ENCODE measurements around the gene ZMYM4.
"Not testable (repeated sequence)": the region's sequence is repeated elsewhere in the genome, so short reads cannot be mapped to it uniquely, and the experiment has no call there.

ZMYM4 gene

DNA sequence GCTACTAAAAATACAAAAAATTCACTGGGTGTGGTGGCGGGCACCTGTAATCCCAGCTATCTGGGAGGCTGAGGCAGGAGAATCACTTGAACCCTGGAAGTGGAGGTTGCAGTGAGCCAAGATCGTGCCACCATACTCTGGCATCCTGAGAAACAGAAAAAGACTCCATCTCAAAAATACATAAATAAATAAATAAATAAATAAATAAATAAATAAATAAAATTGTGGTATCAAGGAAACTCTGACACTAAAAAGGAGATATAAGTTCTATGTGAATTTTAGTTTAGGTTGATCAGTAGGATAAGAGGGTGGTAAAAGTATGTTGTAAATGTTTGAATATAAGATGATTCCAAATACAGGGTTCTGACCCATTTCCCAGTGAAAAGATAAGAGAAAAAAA, 63.1 kb downstream of the ZMYM4 start:
- DNase-seq: not testable (repeated sequence)

DNA sequence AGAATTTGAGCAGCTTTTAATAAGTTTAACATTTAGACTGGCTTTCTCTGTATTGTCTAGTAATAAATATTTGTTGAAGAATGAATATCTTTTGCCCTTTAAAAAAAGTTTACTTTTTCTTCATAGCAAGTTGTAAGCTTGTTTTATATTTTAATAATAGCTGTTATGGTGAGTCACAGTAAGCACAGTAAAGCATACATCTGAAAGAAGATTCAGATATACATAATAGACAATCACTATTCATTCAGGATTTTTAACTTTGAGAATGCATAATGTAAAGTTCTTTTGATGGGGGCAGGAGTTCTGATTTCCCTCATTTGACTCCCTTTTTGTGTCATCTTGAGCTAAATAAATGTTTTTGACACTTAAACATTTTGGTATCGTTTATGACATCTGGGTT, 66.0 kb downstream of the ZMYM4 start:
- DNase-seq: no peak

DNA sequence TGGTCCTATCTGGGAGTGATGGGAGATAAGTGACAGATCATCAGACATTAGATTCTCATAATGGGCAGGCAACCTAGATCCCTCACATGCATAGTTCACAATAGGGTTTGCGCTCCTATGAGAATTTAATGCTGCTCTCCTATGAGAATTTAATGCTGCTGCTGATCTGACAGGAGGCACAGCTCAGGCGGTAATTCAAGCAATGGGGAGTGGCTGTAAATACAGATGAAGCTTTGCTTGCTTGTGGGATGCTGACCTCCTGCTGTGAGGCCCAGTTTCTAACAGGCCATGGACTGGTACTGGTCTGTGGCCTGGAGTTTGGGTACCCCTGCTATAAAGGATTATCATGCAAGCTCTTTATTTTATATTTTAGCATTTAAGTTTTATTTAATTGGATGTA, 72.0 kb downstream of the ZMYM4 start:
- DNase-seq: no peak

DNA sequence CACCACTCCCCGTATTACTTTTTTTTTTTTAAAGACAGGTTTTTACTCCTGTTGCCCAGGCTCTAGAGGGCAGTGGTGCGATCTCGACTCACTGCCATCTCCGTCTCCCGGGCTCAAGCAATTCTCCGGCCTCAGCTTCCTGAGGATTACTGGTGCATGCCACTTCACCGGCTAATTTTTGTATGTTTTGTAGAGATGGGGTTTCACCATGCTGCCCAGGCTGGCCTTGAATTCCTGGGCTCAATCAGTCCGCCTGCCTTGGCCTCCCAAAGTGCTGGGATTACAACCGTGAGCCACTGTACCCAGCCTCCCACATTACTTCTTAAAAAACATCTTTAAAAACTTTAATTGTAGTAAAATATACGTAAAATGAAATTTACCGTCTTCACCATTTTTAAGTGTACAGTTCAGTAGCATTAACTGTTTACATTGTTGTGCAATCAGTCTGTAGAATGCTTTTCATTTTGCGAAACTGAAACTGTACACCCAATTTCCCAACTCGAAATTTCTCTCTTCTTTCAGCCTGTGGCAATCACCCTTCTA, 77.0 kb downstream of the ZMYM4 start:
- DNase-seq: no peak

DNA sequence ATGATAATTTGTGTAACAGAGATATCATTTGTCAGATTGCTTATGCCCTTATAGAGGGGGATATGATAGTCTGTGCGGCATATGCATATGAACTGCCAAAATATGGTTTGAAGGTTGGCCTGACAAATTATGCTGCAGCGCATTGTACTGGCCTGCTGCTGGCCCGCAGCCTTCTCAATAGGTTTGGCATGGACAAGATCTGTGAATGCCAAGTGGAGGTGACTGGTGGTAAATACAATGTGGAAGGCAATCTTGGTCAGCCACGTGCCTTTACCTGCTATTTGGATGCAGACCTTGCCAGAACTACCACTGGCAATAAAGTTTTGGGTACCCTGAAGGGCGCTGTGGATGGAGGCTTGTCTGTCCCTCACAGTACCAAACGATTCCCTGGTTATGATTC, 82.4 kb downstream of the ZMYM4 start:
- no peak for DNase-seq

DNA sequence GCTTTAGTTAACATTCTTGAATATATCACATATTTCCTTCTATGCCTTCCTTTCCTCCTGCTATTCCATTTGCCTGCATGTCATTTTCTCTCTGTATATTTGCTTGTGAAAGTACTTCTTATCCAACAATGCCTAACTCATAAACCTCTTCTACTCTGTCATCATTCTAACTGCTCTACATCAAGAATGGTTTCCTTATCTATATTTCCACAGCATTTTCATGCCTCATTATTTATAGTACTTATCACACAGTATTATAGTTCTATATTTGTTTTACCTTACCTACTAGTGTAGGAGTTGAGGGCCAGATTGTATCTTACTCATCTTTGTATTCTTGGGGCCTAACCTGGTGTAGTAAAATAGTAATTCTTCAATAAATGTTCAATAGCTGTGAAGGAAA, 91.5 kb downstream of the ZMYM4 start:
- DNase-seq: no peak

DNA sequence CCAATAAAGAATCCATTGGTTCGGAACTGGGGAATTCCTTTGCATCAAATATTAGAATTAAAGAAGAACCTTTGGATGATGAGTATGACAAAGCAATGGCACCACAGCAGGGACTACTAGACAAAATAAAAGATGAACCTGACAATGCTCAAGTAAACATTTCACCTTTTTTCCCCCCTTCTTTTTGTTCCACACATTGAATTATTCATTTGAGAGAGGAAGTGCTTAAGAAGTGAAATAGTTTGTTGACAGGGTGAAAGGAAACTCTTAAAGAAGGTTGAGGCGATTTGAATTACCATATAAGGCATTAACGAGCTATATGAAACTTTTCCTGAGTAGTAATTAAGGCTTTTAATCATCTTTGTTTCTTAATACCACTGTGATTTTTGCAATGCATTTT, 93.1 kb downstream of the ZMYM4 start:
- DNase-seq: no peak

DNA sequence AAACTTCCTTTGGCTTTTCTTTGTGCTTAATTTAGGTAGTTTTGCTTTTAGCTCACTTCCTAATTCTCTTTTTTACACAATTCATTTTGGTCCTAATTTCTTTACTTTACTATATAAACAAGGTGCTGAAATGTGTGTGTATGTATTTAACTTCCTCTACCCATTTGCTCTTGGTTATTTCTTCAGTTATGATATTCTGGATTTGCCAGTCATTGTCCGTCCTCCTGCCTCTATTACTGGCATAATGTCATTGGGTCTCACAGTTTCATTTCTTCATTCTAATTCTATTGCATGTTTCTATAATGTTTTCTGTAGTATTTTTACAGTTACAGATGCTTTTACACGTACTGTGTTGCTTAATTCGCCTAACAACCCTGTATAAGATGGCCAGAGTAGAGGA, 96.2 kb downstream of the ZMYM4 start:
- DNase-seq: no peak

DNA sequence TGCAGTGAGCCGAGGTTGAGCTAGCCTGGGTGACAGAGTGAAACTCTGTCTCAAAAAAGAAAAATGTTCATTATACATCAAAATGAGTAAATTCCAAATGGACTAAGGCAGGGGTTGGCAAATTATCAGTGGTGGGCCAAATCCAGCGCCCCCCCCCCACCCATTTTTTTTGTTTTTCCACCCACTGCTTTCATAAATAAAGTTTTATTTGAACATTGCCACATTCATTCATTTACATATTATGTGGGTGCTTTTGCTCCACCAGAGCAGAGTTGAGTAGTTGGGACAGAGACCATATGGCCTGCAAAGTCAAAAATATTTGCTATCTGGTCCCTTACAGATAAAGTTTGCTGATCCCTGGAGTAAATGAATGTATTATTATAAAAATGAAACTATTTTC, 99.4 kb downstream of the ZMYM4 start:
- no peak for DNase-seq

DNA sequence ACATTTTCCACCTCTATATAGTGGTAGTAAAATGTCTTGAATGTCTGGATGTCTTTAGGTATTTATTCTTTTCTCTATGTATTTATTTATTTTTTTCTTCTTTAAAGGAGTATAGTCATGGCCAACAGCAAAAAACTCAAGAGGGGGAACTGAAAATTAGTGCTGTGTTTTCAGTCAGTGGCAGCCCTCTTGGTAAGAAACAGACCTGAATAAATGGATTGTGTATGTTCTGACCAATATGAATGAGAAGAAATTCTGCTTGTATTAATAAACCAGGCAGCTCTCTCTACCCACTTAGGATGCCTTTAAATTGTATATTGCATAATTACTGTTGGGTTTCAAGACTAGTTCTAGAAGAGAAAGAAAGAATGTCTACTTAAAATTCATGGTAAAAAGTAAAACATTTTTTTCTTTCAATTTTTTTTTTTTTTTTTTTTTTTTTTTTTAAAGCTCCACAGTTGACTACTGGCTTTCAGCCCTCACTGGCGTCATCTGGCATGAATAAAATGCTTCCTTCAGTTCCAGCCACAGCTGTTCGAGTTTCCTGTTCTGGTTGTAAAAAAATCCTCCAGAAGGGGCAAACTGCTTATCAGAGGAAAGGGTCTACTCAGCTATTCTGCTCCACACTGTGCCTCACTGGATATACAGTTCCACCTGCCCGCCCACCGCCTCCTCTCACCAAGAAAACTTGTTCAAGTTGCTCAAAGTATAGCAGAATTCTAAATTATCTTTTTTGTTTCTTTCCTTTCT, 101.6 kb downstream of the ZMYM4 start:
- peak in 1 of 2 experiments; percentile 8 for DNase-seq

DNA sequence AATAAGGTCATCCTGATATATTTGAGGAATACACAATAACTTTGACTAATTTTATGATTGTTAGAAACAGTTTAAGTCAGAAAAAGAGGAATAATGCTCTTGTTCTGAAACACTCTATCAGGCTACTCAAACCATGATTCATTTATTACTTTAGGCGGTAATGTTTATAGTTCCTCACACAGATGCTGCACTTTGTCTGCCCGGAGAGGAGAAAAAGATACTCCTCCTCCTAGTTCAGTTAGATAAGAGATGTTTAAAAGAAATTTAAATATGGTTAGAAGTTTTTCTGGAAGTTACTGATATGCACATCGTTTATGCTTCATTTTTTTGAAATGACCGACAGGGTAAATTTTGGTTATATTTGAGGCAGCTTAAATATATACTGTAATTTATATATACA, 103.0 kb downstream of the ZMYM4 start:
- no peak for DNase-seq

DNA sequence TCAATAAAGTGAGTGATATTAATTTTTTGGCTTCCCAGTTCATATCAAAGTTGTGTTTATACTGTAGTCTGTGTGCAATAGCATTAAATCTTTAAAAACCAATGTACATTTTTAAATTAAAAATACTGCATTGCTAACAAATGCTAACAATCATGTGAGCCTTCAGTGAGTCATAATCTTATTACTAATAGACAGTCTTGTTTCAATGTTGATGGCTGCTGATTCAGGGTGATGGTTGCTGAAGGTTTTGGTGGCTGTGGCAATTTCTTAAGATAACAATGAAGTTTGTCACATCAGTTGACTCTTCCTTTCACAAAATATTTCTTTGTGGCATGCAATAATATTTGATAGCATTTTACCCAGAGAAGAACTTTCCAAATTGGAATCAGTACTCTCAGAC, 109.0 kb downstream of the ZMYM4 start:
- no peak for DNase-seq

DNA sequence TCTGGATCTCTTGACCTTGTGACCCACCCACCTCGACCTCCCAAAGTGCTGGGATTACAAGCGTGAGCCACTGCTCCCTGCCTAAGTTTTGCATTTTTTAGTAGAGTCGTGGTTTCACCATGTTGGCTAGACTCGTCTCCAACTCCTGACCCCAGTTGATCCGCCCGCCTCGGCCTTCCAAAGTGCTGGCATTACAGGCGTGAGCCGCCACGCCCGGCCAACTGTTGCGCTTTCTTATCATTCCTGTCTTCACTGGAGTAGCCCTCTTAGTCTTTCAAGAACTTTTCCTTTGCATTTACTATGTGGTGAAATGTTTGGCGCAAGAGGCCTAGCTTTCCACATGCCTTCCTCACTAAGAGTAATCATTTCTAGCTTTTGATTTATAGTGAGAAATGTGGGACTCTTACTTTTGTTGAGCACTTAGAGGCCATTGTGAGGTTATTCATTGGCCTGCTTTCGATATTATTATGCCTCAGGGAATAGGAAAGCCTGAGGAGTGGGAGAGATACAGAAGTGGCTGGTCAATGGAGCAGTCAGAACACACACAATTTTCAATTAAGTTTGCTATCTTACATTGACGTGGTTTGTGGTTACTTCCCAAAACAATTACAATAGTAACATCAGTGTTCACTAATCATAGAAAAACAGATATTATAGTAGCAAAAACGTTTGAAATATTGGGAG, 111.0 kb downstream of the ZMYM4 start:
- no peak for DNase-seq

DNA sequence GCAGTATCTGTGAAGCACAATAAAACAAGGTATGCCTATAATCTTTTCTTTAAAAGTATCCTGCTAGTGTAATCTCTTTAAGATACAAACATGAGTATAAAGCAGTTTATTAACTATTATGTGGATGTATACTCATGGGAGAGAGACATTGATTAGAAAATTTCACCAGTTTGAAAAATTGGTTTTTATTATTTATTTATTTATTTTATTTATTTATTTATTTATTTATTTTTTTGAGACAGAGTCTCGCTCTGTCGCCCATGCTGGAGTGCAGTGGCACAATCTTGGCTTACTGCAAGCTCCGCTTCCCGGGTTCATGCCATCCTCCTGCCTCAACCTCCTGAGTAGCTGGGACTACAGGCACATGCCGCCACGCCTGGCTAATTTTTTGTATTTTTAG, 111.6 kb downstream of the ZMYM4 start:
- DNase-seq: not testable (repeated sequence)

DNA sequence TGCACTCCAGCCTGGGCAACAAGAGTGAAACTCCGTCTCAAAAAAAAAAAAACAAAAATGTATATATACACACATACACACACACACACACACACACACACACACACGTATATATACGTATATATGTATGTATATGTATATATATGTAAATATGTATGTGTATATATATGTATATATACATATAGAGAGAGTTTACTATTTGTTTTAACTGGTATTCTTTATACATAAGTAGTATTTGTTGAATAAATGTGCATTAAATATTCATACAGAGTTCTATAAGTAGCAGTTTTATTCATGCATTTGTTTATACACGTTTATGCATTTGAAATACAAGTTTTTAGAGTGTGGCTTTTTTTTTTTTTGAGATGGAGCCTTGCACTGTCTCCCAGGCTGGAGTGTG, 113.6 kb downstream of the ZMYM4 start:
- no peak for DNase-seq

DNA sequence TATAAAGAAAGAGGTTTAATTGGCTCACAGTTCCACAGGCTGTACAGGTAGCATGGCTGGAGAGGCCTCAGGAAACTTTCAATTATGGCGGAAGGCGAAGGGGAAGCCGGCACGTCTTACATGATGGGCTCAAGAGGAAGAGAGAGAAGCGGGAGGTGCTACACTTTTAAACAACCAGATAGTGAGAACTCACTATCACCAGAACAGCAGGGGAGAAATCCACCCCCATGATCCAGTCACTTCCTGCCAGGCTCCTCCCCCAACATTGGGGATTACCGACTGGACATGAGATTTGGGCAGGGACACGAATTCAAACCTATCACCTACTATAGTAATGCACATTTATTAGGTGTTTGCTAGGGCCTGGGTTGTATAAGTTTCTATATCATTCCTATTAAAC, 117.8 kb downstream of the ZMYM4 start:
- DNase-seq: no peak

DNA sequence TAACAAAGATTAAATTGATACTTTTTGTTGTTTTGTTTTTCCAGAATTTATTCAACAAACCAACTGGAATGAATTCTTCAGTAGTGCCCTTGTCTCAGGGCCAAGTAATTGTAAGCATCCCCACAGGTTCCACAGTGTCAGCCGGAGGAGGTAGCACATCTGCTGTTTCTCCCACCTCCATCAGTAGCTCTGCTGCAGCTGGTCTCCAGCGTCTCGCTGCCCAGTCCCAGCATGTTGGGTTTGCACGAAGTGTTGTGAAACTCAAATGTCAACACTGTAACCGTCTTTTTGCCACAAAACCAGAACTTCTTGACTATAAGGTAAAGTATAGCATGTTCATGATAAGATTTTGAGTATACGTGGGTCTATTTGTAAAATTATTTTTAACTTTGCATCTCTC, 118.5 kb downstream of the ZMYM4 start:
- no peak for DNase-seq

DNA sequence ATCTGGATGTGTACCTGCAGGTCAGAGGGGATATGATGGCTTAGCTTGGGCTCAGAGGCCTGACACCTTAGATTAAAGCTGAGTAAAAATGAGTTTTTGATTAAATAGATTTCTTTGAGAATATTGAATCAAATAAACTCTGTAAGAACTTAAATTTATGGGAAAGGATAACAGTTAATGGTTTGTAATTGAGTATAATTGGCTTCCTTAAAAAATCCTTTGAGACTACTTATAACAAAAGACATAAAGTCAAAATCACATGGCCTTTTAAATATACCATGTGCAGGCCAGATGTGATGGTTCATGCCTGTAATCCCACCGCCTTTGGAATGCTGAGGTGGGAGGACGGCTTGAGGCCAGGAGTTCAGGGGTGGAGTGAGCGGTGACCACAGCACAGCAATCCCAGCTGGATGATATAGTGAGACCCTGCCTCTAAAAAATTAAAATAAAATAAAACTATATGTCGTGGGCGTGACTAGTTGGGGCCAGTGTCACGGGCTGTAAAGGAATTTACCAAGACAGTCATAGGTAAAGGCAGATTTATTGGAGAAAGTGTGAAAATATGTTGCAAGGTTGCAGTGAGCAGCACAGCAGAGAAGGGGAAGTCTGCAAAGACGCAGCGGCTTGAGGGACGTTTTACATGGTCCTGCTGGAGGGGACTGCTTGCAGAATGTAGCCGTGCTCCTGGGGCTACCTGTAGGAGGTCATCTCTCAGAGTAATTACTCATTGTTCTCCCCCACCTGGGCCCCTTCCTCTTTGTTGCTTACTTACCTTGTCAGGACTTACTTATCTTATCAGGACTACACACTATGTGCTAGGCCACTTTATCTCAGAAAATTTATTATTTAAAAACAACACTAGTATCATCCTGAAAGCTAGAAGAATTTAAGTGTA, 122.3 kb downstream of the ZMYM4 start:
- no peak for DNase-seq

DNA sequence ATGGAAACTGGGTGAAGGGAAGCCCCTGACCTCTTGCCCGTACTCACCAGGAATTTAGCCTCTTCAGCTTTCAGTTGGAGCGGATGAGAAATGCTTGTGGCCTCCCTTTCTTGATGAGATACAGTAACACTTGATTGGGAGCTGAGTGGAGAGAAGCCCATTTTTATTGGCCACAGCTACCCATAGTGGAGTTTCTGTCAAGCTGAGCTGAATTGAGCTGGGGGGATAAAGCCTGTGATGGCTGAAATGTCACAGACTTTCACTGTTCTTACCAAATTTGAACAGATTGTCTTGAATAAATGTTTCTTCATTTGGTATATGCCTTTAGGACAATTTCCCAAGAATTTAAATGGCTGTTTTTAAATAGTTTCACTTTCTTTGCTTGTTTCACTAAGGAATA, 125.9 kb downstream of the ZMYM4 start:
- DNase-seq: no peak

DNA sequence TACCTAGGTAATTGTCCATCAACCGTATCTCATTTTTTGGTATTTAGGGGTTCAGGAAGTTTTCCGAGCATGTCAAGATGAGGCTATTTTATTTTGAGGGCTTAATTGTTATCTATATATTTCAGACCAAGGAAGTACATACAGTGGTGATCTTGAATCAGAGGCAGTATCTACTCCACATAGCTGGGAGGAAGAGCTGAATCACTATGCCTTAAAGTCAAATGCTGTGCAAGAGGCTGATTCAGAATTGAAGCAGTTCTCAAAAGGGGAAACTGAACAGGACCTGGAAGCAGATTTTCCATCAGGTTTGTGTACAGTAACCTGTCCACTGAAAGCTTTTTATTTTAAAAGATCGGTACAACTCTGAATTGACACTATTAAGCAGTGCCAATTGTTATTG, 130.2 kb downstream of the ZMYM4 start:
- DNase-seq: no peak

DNA sequence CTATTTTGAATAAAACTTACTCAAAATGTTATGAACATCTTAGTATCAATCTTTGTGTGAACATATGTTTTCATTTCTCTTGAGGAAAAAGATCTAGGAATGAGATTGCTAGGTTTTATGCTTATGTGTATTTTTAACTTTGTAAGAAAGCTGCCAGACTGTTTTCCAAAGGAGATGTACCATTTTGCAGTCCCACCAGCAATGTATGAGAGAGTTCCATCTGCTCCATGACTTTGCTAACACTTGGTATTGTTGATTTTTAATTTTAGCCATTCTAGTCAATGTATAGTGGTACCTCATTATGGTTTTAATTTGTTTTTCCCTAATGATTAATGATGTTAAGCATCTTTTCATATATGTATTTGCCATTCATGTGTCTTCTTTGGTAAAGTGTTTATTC, 132.5 kb downstream of the ZMYM4 start:
- no peak for DNase-seq

DNA sequence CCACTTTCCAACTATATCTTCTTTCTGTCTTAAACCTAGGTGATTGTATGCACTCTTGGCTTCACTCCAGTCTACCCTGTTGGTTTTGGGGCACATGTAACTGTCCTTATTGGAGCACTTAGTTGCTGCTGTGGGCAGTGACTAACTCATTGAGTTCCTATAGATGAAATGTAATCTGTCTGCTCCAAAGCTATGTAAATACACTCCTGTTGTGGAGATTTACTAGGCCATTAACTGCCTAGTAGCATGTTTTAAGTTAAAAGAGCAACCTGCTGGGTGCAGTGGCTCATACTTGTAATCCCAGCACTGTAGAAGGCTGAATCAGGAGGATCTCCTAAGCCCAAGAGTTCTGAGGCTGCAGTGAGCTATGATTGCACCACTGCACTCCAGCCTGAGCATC, 137.6 kb downstream of the ZMYM4 start:
- no peak for DNase-seq

DNA sequence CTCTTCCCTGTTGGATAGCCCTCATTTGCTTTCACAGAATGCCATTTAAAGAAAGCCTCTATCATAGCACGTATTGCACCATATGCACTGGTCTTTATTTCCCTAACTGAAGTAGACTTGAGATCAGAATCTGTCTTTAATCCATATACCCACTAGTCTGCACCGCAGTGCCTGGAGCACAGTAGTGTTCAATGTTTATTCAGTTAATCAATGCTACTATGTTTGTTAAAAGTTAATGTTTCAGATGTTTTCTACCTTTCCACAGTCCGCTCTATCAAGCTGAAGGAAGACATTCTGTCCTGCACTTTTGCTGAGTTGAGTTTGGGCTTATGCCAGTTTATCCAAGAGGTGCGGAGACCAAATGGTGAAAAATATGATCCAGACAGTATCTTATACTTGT, 139.2 kb downstream of the ZMYM4 start:
- no peak for DNase-seq

DNA sequence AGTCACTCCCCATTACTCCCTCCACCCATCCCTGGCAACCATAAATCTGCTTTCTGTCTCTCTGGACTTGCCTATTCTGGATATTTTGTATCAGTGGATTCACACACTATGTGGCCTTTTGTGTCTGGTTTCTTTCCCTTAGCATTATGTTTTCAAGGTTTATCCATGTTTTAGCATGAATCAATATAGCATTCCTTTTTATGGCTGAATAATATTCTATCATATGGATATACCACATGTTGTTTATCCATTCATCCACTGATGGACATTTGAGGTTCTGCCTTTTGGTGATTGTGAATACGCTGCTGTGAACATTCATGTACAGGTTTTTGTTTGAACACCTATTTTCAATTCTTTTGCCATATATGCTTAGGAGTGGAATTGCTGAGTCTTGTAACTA, 140.4 kb downstream of the ZMYM4 start:
- DNase-seq: no peak

All from SW 1271 (cell line).